GM12801 (cell line): ENCODE measurements around the gene HCFC1R1.

ENCODE experiments used
- TF ChIP-seq, protein P1 (sequence below): IDR thresholded peaks from one replicate; pipeline ENCODE4 v1.5.1; 2011; ENCODE audit warnings: control low read depth; ENCODE audit not compliant: insufficient read length; ENCODE audit errors: extremely low read depth

The HCFC1R1 gene

DNA sequence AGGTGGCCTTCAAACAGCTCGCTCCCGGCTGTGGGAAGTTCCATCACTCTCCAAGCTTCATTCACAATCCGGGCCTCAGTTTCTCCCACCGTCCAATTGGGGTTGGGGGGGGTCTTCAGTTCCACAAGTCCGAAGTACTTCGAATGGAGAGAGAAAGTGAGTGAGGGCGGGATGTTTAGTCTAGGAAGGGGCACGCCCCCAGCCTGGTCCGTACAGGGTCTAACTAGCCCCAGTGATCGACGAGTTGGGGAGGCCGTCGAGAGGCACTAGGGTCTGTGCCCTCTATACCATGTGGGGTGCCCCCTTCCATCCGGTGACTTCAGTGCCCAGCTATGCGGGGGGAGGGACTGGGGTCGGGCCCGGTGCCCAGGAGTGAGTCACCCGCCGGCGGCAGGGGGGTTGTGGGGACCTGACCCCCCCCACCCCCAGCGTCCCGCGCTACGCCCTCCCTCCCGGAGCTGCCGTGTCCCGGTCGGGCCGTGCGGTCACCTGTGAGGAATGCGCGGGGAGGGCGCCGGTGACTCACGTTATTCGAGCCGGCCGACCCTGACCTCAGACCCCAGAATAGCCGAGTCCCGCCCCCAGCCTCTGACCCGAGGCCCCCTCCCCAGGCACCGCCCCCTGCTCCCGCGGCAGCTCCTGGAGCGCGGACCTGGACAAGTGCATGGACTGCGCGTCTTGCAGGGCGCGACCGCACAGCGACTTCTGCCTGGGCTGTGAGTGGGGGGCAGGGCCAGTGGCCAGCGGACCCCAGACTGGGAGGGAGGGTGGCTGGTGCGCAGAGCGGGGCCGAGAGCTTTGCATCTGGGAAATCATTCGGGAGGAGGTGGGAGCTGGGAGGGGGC is 2.9 kb downstream of the HCFC1R1 start:
- TF ChIP-seq, protein P1, sequence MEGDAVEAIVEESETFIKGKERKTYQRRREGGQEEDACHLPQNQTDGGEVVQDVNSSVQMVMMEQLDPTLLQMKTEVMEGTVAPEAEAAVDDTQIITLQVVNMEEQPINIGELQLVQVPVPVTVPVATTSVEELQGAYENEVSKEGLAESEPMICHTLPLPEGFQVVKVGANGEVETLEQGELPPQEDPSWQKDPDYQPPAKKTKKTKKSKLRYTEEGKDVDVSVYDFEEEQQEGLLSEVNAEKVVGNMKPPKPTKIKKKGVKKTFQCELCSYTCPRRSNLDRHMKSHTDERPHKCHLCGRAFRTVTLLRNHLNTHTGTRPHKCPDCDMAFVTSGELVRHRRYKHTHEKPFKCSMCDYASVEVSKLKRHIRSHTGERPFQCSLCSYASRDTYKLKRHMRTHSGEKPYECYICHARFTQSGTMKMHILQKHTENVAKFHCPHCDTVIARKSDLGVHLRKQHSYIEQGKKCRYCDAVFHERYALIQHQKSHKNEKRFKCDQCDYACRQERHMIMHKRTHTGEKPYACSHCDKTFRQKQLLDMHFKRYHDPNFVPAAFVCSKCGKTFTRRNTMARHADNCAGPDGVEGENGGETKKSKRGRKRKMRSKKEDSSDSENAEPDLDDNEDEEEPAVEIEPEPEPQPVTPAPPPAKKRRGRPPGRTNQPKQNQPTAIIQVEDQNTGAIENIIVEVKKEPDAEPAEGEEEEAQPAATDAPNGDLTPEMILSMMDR, result no peak

DNA sequence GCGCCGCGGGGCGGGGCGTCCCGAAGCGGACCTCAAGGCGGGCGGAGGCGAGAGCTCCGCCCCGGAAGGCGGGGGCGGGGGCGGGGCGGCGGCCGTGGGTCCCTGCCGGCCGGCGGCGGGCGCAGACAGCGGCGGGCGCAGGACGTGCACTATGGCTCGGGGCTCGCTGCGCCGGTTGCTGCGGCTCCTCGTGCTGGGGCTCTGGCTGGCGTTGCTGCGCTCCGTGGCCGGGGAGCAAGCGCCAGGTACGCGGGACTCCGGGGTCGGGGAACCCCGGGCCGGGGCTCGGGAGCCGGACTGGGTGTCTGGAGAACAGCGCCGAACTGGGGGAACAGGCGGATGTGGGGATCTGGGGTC is 3.5 kb downstream of the HCFC1R1 start, which contains the start of gene TNFRSF12A:
Gene TNFRSF12A (plus strand): TSS at position 122 of the 357 bp plus-strand sequence. CDS start 30 bp downstream, at position 152.
- TF ChIP-seq, protein P1, result no peak

DNA sequence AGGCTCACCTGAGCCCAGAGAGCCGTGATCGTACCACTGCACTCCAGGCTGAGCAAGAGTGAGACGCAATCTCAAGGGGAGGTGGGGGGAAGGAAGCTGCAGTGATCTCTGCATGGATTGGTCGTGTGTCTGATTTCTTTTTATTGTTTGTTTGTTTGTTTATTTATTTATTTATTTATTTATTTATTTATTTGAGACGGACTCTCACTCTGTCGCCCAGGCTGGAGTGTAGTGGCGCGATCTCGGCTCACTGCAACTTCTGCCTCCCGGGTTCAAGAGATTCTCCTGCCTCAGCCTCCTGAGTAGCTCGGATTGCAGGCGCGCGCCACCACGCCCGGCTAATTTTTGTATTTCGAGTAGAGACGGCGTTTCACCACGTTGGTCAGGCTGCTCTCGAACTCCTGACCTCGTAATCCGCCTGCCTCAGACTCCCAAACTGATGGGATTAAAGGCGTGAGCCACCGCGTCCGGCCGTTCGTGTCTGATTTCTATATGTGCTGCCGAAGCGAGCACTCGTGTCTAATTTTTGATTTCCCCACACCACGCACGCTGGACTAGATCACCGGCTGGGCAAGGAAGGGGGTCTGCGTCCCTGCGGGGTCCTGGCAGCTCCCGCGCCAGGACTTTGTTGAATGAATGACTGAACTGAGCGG is 4.0 kb downstream of the HCFC1R1 start:
- TF ChIP-seq, protein P1, result no peak

DNA sequence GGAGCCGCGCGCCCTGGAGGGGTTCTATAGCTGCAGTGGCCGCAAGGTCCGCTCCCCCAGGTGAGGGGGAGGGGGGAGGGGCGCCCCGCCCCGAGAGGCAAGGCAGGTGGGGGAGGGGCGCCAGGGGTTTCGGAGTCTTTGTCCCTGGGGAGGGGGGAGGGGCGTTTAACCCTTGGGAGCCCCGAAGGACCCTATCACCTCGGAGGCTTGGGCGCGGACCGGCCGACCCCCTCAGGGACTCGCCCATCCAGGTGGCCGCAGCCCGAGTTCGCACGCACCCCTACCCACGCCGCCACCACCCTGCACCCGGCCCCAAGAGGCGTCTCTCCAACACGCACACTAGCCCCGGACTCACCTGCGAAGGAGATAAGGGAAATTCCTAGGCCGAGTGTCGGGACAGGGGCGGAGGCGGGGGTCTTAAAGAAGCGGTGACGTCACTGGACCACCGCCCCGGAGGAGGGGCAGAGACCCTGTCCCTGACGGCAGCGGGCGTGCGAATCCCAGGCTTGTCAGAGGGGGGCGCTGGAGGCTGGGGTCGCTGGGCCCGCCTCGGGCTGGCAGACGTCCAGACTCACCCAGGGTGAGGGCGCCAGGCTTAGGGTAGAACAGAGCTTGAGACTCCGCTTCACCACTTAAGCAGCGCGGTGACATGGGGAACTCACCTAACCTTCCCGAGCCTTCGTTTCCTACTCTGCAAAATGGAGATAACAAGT is 5.8 kb downstream of the HCFC1R1 start, which contains the start of gene CLDN6:
Gene CLDN6 (minus strand): TSS at position 390 of the 713 bp plus-strand sequence. CDS start 2,162 bp downstream, outside the sequence.
- TF ChIP-seq, protein P1, result no peak

DNA sequence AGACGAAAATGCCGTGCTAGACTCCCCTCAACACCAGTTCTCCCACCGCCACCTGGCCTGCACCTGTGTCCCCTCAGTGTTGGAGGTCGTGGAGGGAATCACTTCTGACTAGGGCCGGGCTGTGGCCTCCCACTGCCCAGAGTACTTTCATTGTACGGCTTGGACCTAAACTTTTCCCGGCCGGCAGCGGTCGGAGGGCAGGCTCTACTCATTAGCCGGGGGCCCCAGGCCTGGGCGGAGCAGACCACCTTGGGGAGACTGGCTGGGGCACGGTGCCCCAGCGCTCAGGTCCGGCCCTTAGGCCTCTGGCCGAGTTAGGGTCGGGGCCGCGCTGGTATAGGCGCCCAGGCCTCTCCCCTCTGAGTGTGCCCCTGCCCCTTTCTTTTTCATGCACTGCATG is 6.4 kb downstream of the HCFC1R1 start:
- TF ChIP-seq, protein P1, result no peak

DNA sequence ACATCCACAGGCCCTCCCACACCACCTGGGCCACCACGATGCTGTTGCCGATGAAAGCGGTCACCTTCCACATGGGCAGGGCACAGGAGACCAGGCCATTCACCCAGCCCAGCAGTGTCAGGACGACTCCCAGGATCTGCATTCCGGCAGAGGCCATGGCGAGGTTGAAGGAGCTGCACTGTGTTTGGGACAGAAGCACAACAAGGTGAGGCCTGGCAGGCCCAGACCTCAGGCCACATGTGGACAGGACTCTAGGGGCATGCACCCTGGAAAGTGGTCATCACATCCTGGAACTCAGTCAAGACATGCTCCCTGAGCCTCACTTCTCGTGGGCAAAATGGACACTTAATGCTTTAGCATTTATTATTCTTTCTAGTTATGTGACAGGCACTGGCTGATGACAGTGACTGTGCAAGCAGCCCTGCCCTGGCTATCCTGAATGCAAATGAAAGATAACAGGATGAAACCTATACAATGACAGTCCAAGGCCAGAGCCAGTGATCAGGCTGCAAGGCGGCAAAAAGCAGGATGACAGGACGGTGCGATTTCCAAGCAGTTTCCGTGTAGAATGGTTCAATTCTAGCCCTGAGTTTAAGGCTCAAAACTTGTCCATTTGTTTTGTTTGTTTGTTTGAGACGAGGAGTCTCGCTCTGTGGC is 7.7 kb downstream of the HCFC1R1 start:
- TF ChIP-seq, protein P1, result no peak

DNA sequence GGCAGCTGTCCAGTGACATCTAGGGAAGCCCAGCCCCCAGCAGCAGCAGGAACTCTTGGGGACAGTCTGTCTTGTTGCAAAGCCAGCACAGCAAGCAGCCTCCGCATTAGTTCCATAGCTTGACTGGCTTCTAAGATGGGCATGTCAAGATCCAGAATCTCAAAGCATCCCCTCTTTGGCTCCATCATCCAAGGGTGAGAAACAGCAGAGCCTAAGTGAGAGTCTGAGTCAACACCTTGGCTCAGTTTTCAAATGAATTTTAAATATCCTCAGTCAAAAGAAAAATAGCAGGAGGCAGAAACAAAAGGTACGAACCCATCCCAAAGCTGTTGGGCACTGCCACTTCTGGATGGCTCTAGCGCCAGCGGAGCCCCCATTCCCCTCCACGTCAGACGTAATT is 8.8 kb downstream of the HCFC1R1 start:
- TF ChIP-seq, protein P1, result no peak
